GM19463 (cell line): ENCODE results near the gene MVB12B.

Experiments used
- ATAC-seq: cut with Tn5 transposase; IDR thresholded peaks from one replicate; pipeline ENCODE4 v1.9.1; 2021; ENCODE audit warnings: mild to moderate bottlenecking, moderate library complexity; ENCODE audit not compliant: unreplicated experiment

The MVB12B gene

GRCh38 chr9:126500600-126501382, 174.2 kb downstream of the MVB12B start:
- no peak for ATAC-seq

GRCh38 chr9:126501383-126502331, 175.0 kb downstream of the MVB12B start:
- no peak for ATAC-seq

GRCh38 chr9:126502417-126503332, 176.0 kb downstream of the MVB12B start:
- no peak for ATAC-seq

GRCh38 chr9:126503333-126504085, 176.9 kb downstream of the MVB12B start:
- ATAC-seq = no peak

GRCh38 chr9:126504086-126504976, 177.7 kb downstream of the MVB12B start:
- ATAC-seq = no peak

GRCh38 chr9:126504977-126505455, 178.4 kb downstream of the MVB12B start:
- ATAC-seq = no peak

- ATAC-seq = no peak
These were observed 179.2 kb downstream of the MVB12B start for GRCh38 chr9:126505697-126506346.

- ATAC-seq = no peak
These were observed 180.0 kb downstream of the MVB12B start for GRCh38 chr9:126506361-126507317.

GRCh38 chr9:126507318-126508109, 180.9 kb downstream of the MVB12B start:
- no peak for ATAC-seq

GRCh38 chr9:126508171-126508591, 181.6 kb downstream of the MVB12B start:
- ATAC-seq = no peak

GRCh38 chr9:126508928-126509327, 182.3 kb downstream of the MVB12B start:
- no peak for ATAC-seq

GRCh38 chr9:126509718-126510117, 183.1 kb downstream of the MVB12B start:
- ATAC-seq = no peak

- ATAC-seq = no peak
These were observed 183.9 kb downstream of the MVB12B start for GRCh38 chr9:126510564-126510963.

GRCh38 chr9:126511411-126511810, 184.8 kb downstream of the MVB12B start:
- no peak for ATAC-seq

GRCh38 chr9:126513159-126514036, 186.8 kb downstream of the MVB12B start:
- no peak for ATAC-seq
